ENCODE data around the gene CDC27.

GRCh38 chr17:47099987-47100711 lies 88.9 kb downstream of the CDC27 start:
- TF ChIP-seq CTCF (IDR thresholded peaks at IDR 0.05) (peak in 1 of 3 donors; percentile 17), POLR2A (IDR thresholded peaks at IDR 0.05) (no peak)

Data from lower leg skin (tissue), 3 donors.